ENCODE results near the gene CDH23. TPM values are rescaled to one million over a fixed set of nuclear protein-coding genes. Genes with fewer than 3 reads are reported as not detected.
A peak's percentile ranks its signal among the peaks of the same experiment; 100 is the strongest.

Gene CDH23
- total and polyA plus RNA-seq, 2 of the 8 experiments (the other 6 are each of a cell fraction or from before 2014, with no cell fraction given), result 1.9 to 4.9 TPM

DNA sequence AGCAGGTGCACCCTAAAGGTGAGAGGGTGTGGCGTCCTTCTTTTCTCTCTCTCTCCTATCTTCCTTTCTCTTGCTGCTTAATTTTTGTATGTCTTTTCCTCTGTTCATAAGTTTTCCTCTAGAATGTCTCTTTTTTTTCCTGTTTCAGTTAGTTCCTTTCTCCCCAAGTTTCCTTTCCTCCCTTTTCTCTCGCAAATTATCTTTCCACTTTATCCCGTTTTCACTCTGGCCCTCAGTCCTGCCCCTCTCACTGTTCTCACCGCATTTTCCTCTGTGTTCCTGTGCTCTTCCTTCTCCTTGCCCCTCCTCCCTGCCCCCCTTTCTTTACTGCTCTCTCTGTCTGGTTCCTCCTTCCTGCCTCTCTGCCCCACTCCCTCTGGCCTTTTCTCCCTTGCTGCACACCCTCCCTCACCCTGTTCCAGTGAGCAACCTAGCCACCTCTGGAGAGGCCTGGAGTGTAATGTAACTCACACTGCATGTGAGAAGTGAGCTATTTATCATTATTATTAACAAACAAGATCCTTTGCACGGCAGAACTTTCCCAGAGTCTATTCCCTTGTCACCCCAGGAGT lies 164.4 kb downstream of the CDH23 start:
- H3K27ac ChIP-seq (ENCODE audit: low read depth, low read length), result no peak overlapping the region
- no peak for TF ChIP-seq FOSL1 (IDR thresholded peaks at IDR 0.05; ENCODE audit: insufficient read depth, low read depth, low read length)
- TF ChIP-seq SIN3A (conservative IDR thresholded peaks at IDR 0.05 in 1 of 2, IDR thresholded peaks at IDR 0.05 in 1 of 2; ENCODE audit: low read depth in 1 of 2, low read length in 2 of 2), result no peak
- no peak for TF ChIP-seq PHF8 (conservative IDR thresholded peaks at IDR 0.05; ENCODE audit: low read depth, low read length)
- no peak for TF ChIP-seq BRCA1 (IDR thresholded peaks at IDR 0.05; ENCODE audit: low read depth, low read length)
- TF ChIP-seq HDAC2 (IDR thresholded peaks at IDR 0.05; ENCODE audit: borderline replicate concordance in 1 of 2, low read depth in 2 of 2, low read length in 2 of 2), result no peak
- TF ChIP-seq TCF12 (IDR thresholded peaks at IDR 0.05; ENCODE audit: low read depth, low read length), result no peak
- TF ChIP-seq SIRT6 (IDR thresholded peaks at IDR 0.05; ENCODE audit: low read length), result no peak
- TF ChIP-seq RNF2 (IDR thresholded peaks at IDR 0.05; ENCODE audit: borderline replicate concordance, low read depth, low read length, missing control alignments, poor library complexity, severe bottlenecking), result no peak
- TF ChIP-seq POLR2A (IDR thresholded peaks at IDR 0.05; ENCODE audit: control extremely low read depth in 1 of 2, low read depth in 2 of 2, low read length in 2 of 2), result no peak
- no peak for TF ChIP-seq SIX5 (IDR thresholded peaks at IDR 0.05; ENCODE audit: low read depth, low read length)
- no peak for TF ChIP-seq SRF (IDR thresholded peaks at IDR 0.05; ENCODE audit: low read depth, low read length)
- TF ChIP-seq, protein P1, sequence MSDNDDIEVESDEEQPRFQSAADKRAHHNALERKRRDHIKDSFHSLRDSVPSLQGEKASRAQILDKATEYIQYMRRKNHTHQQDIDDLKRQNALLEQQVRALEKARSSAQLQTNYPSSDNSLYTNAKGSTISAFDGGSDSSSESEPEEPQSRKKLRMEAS (IDR thresholded peaks at IDR 0.05), result no peak
- no peak for TF ChIP-seq ZNF274 (IDR thresholded peaks at IDR 0.05; ENCODE audit: borderline replicate concordance, extremely low read depth, low read length)

More for the DNA sequence above, 164.4 kb downstream of the CDH23 start:
- H3K14ac ChIP-seq (ENCODE audit: insufficient read length), result no peak overlapping the region
- no peaks in the 10 kb centered on the region for H3K79me2 ChIP-seq (ENCODE audit: control insufficient read depth in 1 of 2, insufficient read depth in 2 of 2, low read length in 2 of 2)
- no peak overlapping the region for H2BK20ac ChIP-seq (ENCODE audit: low read length)
- no peak overlapping the region for H4K91ac ChIP-seq (replicated peaks; ENCODE audit: insufficient read length, low read length)
- 73% methylated on average over 5 of the region's 5 CpGs; no CpG with 5 or more reads in 1 of the 2 experiments for WGBS, 2 experiments (ENCODE audit: extremely low coverage in 1 of 2, insufficient coverage in 1 of 2, insufficient read length in 1 of 2, insufficient replicate concordance in 2 of 2, low coverage in 1 of 2, low lambda C conversion rate in 2 of 2, missing lambda C conversion rate in 1 of 2)
- no peak overlapping the region for H2BK12ac ChIP-seq (ENCODE audit: low read depth, low read length)
- no peak overlapping the region for H4K5ac ChIP-seq (ENCODE audit: insufficient read length, low read depth, low read length)
- H3K4me3 ChIP-seq (ENCODE audit: extremely low read depth in 1 of 4, insufficient read depth in 2 of 4, low read depth in 3 of 4, low read length in 4 of 4), result no peak overlapping the region
- FAIRE-seq, result no peak
- H3K4me1 ChIP-seq (replicated peaks in 1 of 4; ENCODE audit: control insufficient read depth in 3 of 4, insufficient read depth in 4 of 4, low read length in 3 of 4), result peaks cover 2 to 14% (median 10%) of the 10 kb centered on the region in 4 experiments
- no peak for DNase-seq (ENCODE audit: low read depth in 1 of 2, low spot score in 2 of 2)
- H3K56ac ChIP-seq (replicated peaks; ENCODE audit: insufficient read length, low read depth, low read length), result no peak overlapping the region
- no peak overlapping the region for H3K23ac ChIP-seq (ENCODE audit: insufficient read length)
- no peaks in the 10 kb centered on the region for H4K20me1 ChIP-seq (replicated peaks in 1 of 2; ENCODE audit: control insufficient read depth in 1 of 2, insufficient read depth in 2 of 2, low read length in 2 of 2)
- H4K8ac ChIP-seq (ENCODE audit: extremely low read depth, insufficient read depth, low read length), result no peak overlapping the region; the same call in 1 of the 2 replicates
- H3K27me3 ChIP-seq (replicated peaks in 1 of 4; ENCODE audit: control insufficient read depth in 3 of 4, extremely low read depth in 1 of 4, insufficient read depth in 3 of 4, low read length in 3 of 4), result 0 out of 7 replicates have a peak, but pooled peaks cover 0 to 2% (median 0%) of the 10 kb centered on the region in 4 experiments
- no peak overlapping the region for H3K18ac ChIP-seq (ENCODE audit: extremely low read depth, low read length)
- no peaks in the 10 kb centered on the region for H3K36me3 ChIP-seq (ENCODE audit: control insufficient read depth in 2 of 4, insufficient read depth in 4 of 4, low read length in 3 of 4)
- no peak overlapping the region for H2AK5ac ChIP-seq (ENCODE audit: low read depth, low read length)
- no peak overlapping the region for H2BK15ac ChIP-seq (ENCODE audit: low read length)
- no peak overlapping the region for H2BK120ac ChIP-seq (replicated peaks; ENCODE audit: low read depth, low read length)
- ChIA-PET CTCF (ENCODE audit: partially characterized antibody) (interaction anchor here (0.7 to 15.1 kb wide), 5 partner anchors 7 to 147 kb away, joined by 3 to 168 read pairs (median 5); no protein-coding TSS in a partner anchor), POLR2A (ENCODE audit: partially characterized antibody) (no interaction called here)
- H3K9me3 ChIP-seq (ENCODE audit: insufficient read depth in 2 of 2, low read depth in 1 of 2, low read length in 1 of 2), result no peaks in the 10 kb centered on the region
- no peaks in the 10 kb centered on the region; the same call in 1 of the 2 replicates for H3K23me2 ChIP-seq (ENCODE audit: low read depth, low read length)
- no peak overlapping the region for H3K4ac ChIP-seq (replicated peaks; ENCODE audit: insufficient read length, low read depth, low read length)
- peak overlapping the region; percentile 52; the same call in 1 of the 2 replicates for H2BK5ac ChIP-seq (ENCODE audit: low read depth, low read length)
- H2AFZ ChIP-seq (ENCODE audit: low read length), result no peak overlapping the region
- no peak overlapping the region for H3K9ac ChIP-seq (replicated peaks in 1 of 4; ENCODE audit: extremely low read depth in 1 of 4, low read depth in 3 of 4, low read length in 3 of 4)
- no peak overlapping the region for H3K4me2 ChIP-seq (ENCODE audit: insufficient read depth in 1 of 2, low read depth in 2 of 2, low read length in 2 of 2)
- H3K79me1 ChIP-seq (ENCODE audit: low read depth, low read length), result no peaks in the 10 kb centered on the region
